Pancreas (tissue), 10 donors: ENCODE data around the gene DLGAP1. TPM values are rescaled to one million over a fixed set of nuclear protein-coding genes. Genes with fewer than 3 reads are reported as not detected.

Experiments used
- ATAC-seq, 4 donors: fragments of 200-7000 bp; cut with Tn5 transposase; one replicate each; pipeline versions ENCODE4 v1.8.0 to v1.9.1; 2020; ENCODE audit warnings: mild to moderate bottlenecking in 4 of 4, moderate library complexity in 4 of 4
- DNase-seq, 6 donors: peaks; one replicate each; pipeline ENCODE4 v3.0.0-alpha.2; 2020
- FAIRE-seq: peaks from 2 replicates; lab custom pipeline; 2012; peaks lifted over from hg19 to GRCh38; lab: Jason Lieb, UNC
- H3K27ac ChIP-seq, 4 donors: fragments of 200-600 bp; sonication (generic); 1 replicate in 3 of 4; 2 replicates in 1 of 4; pipeline versions ENCODE4 v1.5.0 to v1.8.0; 2020
- H3K27me3 ChIP-seq, 4 donors: fragments of 200-600 bp; one replicate each; pipeline ENCODE4 v1.8.0; 2021
- H3K36me3 ChIP-seq, 3 donors: fragments of 200-600 bp; sonication (generic) in 1 of 3; one replicate each; pipeline versions ENCODE4 v1.5.0 to v1.8.0; 2020 to 2021
- H3K4me1 ChIP-seq, 3 donors: fragments of 200-600 bp; one replicate each; pipeline ENCODE4 v1.8.0; 2021
- H3K4me3 ChIP-seq, 4 donors: fragments of 200-600 bp; sonication (generic) in 2 of 4; one replicate each; pipeline versions ENCODE4 v1.5.0 to v1.8.0; 2020 to 2021
- H3K9me3 ChIP-seq, 4 donors: fragments of 200-600 bp; one replicate each; pipeline ENCODE4 v1.8.0; 2021
- CTCF ChIP-seq, 4 donors: fragments of 200-600 bp; sonication (generic) in 3 of 4; IDR thresholded peaks; one replicate each; pipeline versions ENCODE4 v1.5.0 to v1.8.0; 2021; ENCODE audit warnings: antibody characterized with exemption in 4 of 4
- WGBS, 2 donors: extraction: QIAGEN DNeasy Blood & Tissue Kit; methylation state at CpG; one replicate each; pipeline ENCODE4 v1.1.7; 2013; 5-methylcytosine and 5-hydroxymethylcytosine counted together
- intact Hi-C, 3 donors: fragments of 100-400 bp; cut with DNase I; formaldehyde crosslinking; loops; one replicate each; pipeline versions ENCODE4 v1.11.1 to v1.14.2; 2022
- polyA plus RNA-seq, 2 donors: library from polyadenylated mRNA; stranded (reverse); fragments of 200-250 nt; gene quantifications; one replicate each; pipeline ENCODE4 v1.2.3, GENCODE V29; 2013
- total RNA-seq, 6 donors: library from RNA; stranded (reverse); fragmentation: NEBNext Ultra II Directional in 4 of 6; extraction: Animal tissue kit (Norgen Biotek cat#: 25700) in 4 of 6; gene quantifications; one replicate each; pipeline versions ENCODE4 v1.2.1 to v1.2.4, GENCODE V29; 2021 to 2023
- donor health status: healthy with polysubstance abuse.
- donor health status: DM: no; HTN: no; CAD: no; lungs with moderate emphysema.
- donor health status: DM: no; HTN: no; CAD: no.
- donor health status: control.
- donor health status: control.
- donor health status: Bipolar disorder and iron deficiency.
- donor health status: DM: yes; HTN: yes; CAD: no.
- donor health status: DM: no; HTN: no; CAD: no.
- donor health status: DM: no; HTN: no; CAD: no.
- donor health status: DM: yes; HTN: yes; CAD: no.

DLGAP1 gene
- total and polyA plus RNA-seq, 8 donors, result 0.12 to 0.62 (median 0.30) TPM; not detected in 2

- WGBS, 2 donors, result 83 to 94% methylated on average over 3 of the region's 3 CpGs
- Histone ChIP-seq H3K4me3 (no peak overlapping the region), H3K36me3 (no peaks in the 10 kb centered on the region), H3K4me1 (no peaks in the 10 kb centered on the region), H3K27ac (no peak overlapping the region), H3K27me3 (no peaks in the 10 kb centered on the region), H3K9me3 (no peaks in the 10 kb centered on the region)
- no peak for ATAC-seq
- no peak for DNase-seq
- intact Hi-C loops, result no loop called here
- TF ChIP-seq CTCF (IDR thresholded peaks at IDR 0.05), result no peak
- FAIRE-seq, result no peak
Measured at GRCh38 chr18:3867236-3867635, 587.9 kb downstream of the DLGAP1 start.

GRCh38 chr18:3864669-3865298 is 590.3 kb downstream of the DLGAP1 start:
- TF ChIP-seq CTCF (IDR thresholded peaks at IDR 0.05), result no peak
- Histone ChIP-seq H3K36me3 (no peaks in the 10 kb centered on the region), H3K4me1 (no peaks in the 10 kb centered on the region), H3K27ac (no peak overlapping the region), H3K27me3 (no peaks in the 10 kb centered on the region), H3K9me3 (no peaks in the 10 kb centered on the region), H3K4me3 (no peak overlapping the region)
- 82 to 91% methylated on average over 4 of the region's 4 CpGs for WGBS, 2 donors
- intact Hi-C loops, result no loop called here
- DNase-seq (no peak), ATAC-seq (no peak), FAIRE-seq (no peak)

- no peaks in the 10 kb centered on the region for H3K27me3 ChIP-seq
- FAIRE-seq, result no peak
- no peak for ATAC-seq
- no peak for DNase-seq
- 66 to 67% methylated on average over 4 of the region's 4 CpGs for WGBS, 2 donors
- no peak overlapping the region for H3K4me3 ChIP-seq
- intact Hi-C loops, result no loop called here
- no peak overlapping the region for H3K27ac ChIP-seq
- TF ChIP-seq CTCF (IDR thresholded peaks at IDR 0.05), result no peak
- no peaks in the 10 kb centered on the region for H3K9me3 ChIP-seq
- no peaks in the 10 kb centered on the region for H3K36me3 ChIP-seq
- no peaks in the 10 kb centered on the region for H3K4me1 ChIP-seq
Measured at GRCh38 chr18:3863593-3863992, 591.5 kb downstream of the DLGAP1 start.

- H3K36me3 ChIP-seq, result no peaks in the 10 kb centered on the region
- ATAC-seq, result no peak
- intact Hi-C loops, result no loop called here
- no peak overlapping the region for H3K27ac ChIP-seq
- no peak for TF ChIP-seq CTCF (IDR thresholded peaks at IDR 0.05)
- no peaks in the 10 kb centered on the region for H3K4me1 ChIP-seq
- no peak overlapping the region for H3K4me3 ChIP-seq
- no peaks in the 10 kb centered on the region for H3K9me3 ChIP-seq
- no peaks in the 10 kb centered on the region for H3K27me3 ChIP-seq
- WGBS, 2 donors, result 64 to 67% methylated on average over 4 of the region's 4 CpGs
- DNase-seq, result no peak
- FAIRE-seq, result no peak
Measured at GRCh38 chr18:3863006-3863405, 592.1 kb downstream of the DLGAP1 start.

GRCh38 chr18:3861495-3861894 is 593.6 kb downstream of the DLGAP1 start:
- Histone ChIP-seq H3K9me3 (no peaks in the 10 kb centered on the region), H3K4me3 (no peak overlapping the region), H3K36me3 (no peaks in the 10 kb centered on the region), H3K27ac (no peak overlapping the region), H3K27me3 (no peaks in the 10 kb centered on the region), H3K4me1 (no peaks in the 10 kb centered on the region)
- FAIRE-seq (no peak), DNase-seq (no peak), ATAC-seq (no peak)
- no peak for TF ChIP-seq CTCF (IDR thresholded peaks at IDR 0.05)
- intact Hi-C loops, result no loop called here
- WGBS, 2 donors, result 90 to 93% methylated on average over 1 of the region's 1 CpG
